HG03571 (cell line): ENCODE measurements around the gene TMEM223.
"Not testable (repeated sequence)": the region's sequence is repeated elsewhere in the genome, so short reads cannot be mapped to it uniquely, and the experiment has no call there.

Source experiments
- ATAC-seq: cut with Tn5 transposase; IDR thresholded peaks from one replicate; pipeline ENCODE4 v1.9.1; 2021; ENCODE audit not compliant: unreplicated experiment

TMEM223 gene

DNA sequence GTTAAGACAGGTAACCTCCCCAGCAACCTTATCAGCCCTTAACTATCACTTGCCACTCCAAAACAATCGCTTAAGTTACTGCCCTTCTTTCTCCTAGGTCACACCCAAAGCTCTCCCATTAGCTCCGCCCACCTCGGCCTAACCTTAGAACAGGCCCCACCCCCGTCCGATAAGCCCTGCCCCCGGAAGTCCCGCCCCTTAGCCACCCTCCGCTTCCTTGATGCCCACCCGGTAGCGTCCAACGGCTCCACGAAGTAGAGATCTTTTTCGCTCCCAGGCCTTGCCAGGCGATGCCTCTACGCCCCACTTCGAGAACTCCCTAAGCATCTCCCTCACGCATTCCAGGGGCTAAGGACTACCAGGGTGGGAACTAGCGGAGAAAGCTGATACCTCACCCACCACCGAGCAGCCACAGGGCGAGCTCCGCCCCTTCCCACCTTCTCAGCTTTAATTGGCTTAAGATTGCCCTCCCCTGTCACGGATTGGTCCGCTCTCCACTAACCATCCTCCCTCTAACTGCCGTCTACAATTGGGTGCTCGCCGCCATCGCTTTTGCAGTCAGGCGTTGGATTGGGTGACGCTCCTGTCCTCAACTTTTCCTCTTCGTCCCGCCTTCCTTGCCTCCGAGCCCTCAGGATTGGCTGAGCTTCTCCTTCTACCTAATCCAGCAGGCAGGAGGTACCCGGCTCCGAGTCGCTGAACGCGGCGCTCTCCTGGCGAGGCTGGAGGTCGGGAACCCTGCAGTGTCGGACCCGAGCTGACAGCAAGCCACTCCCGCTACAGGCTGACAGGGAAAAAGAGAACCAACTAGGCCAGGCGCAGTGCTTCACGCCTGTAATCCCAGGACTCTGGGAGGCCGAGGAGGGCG, 37.8 kb downstream of the TMEM223 start, which contains the start of gene ZBTB3:
Gene ZBTB3 (minus strand): TSS at position 425 of the 868 bp plus-strand sequence. CDS start 496 bp downstream, outside the sequence.
- peak; percentile 91 for ATAC-seq

DNA sequence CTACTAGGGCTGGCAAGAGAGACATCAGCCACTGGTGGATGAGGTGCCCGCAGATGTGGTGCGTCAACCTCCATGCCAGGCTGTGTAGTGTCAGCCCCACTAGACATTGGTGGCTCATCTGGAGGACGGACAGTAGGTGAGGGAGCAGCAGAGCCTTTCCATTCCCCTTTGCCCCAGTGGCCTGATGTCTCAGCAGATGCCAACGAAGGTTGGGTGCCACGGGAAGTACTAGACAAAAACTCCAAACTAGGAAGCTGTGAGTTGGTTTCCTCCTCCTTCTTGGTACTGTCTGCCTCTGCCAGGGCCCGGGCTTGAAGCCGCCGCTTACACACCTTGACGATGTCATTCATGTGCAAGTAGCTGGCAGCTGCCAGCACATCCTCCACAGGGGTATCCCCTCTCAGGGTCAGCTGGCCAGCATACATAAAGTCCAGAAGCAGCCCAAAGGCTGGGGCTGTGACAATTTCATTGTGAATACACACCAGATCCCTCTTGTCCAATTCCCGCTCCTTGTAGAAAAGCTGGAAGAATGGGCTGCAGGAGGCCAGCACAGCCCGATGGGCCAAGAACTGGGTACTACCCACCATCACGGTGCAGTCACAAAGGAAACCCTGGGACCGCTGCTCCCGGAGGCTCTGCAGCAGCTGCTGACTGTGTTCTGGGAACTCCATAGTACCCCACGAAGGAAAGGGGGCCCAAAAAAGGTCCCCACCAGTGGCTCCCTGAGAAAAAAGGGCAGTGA, 38.6 kb downstream of the TMEM223 start:
- ATAC-seq: no peak

- no peak for ATAC-seq
Observed at GRCh38 chr11:62752177-62752785, 39.5 kb downstream of the TMEM223 start.

- ATAC-seq: not testable (repeated sequence)
Observed at GRCh38 chr11:62749931-62750330, 41.9 kb downstream of the TMEM223 start.

DNA sequence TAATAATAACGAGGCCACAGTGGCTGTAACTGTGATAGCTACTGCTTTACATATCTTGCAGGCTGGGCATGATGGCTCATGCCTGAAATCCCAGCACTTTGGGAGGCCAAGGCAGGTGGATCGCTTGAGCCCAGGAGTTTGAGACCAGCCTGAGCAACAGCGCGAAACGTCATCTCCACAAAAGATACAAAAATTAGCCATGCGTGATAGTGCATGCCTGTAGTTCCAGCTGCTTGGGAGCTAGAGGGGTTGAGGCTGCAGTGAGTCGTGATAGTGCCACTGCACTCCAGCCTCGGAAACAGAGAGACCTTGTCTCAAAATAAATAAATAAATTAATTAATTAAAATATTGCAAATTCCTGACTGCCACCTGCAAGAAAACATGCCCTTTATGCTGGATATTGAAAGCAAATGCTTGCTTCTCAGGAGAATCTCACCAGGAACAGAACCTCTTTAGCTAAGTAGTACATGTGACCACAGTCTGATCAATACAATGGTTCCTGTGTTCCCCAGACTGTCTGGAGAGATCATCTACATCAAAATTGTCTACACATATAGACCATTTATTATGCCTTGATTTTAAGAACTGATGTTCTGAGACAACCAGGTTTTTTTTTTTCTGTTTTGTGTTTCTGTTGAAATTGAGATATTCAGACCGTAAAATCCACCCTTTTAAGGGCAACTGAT, 44.2 kb downstream of the TMEM223 start:
- no peak for ATAC-seq
